GM04503 (cell line): Measurements from ENCODE around the gene SPOP.

Source experiments
- DNase-seq: peaks from one replicate; pipeline ENCODE4 v3.0.0-alpha.2; 2012; ENCODE audit warnings: low read depth

The SPOP gene

DNA sequence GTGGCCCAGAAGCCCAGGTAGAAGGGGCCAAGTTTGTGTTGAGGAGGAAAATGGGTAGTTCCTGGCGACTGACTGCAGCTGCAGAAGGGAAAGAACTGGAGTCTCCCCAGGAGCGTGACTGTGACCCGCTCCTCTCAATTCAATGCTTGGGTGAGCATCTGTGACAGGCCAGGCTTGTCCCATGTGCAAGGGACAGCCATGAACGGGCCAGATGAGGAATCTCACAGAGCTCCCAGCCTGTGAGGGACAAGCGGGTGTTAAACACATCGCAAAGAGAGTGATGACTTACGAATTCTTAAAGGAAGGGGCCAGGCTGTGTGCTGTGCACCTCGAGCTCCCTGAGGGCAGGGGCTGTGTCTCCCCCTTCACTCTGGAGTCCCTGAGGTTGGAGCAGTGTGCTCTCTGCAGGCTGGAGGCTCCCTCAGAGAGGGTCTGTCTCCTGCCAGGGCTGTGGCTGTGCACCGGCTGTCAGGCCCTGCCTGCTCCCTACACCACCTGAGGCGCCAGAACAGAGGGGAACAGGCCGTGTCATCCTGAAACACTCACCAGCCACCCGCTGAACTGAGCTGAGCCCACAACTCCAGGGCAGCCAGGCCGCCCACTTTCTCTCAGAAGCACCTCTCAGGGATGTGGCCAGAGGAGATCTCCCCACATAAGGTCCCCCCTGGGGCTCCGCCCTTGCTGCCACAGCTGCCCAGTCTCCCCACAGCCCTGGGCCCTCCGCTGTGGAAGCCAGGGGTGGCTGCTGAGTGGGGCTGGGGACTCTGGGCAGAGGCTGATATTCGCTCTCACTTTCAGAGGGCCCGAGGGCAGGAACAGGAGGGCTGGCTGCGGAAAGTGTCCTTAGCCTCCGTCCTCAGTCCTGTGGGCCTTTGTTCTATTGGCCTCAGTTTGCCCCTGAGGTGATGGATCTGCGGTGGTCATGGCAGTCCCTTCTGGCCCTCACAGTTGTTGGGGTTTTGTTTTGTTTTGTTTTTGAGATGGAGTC lies 127.9 kb downstream of the SPOP start:
- no peak for DNase-seq

DNA sequence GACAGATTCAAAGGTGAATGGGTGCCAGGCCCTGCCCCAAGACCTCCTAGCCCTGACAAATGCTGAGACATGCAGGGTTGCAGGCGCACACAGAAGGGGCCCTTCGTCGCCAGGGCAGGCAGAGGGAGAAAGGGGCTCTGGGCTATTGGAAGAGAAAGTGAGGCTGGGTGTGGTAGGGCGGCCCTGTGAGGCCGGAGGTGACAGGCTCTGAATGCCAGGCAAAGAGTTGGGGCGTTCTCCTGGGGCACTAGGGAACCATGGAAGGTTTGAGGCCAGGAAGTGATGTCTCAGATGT lies 128.6 kb downstream of the SPOP start:
- no peak for DNase-seq
